Mammary epithelial cell (primary cell): Measurements from ENCODE around the gene PCDHGA6.

ENCODE experiments used
- CTCF ChIP-seq, 2 donors: IDR thresholded peaks in 1 of 2; conservative IDR thresholded peaks in 1 of 2; 2 replicates each; pipeline ENCODE4 v1.5.1; 2011 to 2012; ENCODE audit warnings: inconsistent platforms in 2 of 2, low read length in 2 of 2, mild to moderate bottlenecking in 2 of 2, control low read depth in 1 of 2, low read depth in 1 of 2; ENCODE audit not compliant: insufficient read depth in 1 of 2; ENCODE audit errors: extremely low read depth in 1 of 2
- EZH2 ChIP-seq: IDR thresholded peaks from 2 replicates; pipeline ENCODE4 v1.6.1; 2012; ENCODE audit warnings: low read length, inconsistent platforms, borderline replicate concordance

GRCh38 chr5:141343242-141343952, 30.3 kb upstream of the PCDHGA6 start, which contains the start of gene PCDHGA3:
- TF ChIP-seq EZH2 (no peak), CTCF (conservative IDR thresholded peaks at IDR 0.05 in 1 of 2, IDR thresholded peaks at IDR 0.05 in 1 of 2; ENCODE audit: extremely low read depth in 1 of 2, insufficient read depth in 1 of 2, low read depth in 1 of 2, low read length in 2 of 2) (peak; percentile 56 to 59)
